ENCODE measurements around the gene S100A10.

GRCh38 chr1:151944857-151945575 is 48.6 kb downstream of the S100A10 start:
- no peak for TF ChIP-seq CTCF (IDR thresholded peaks at IDR 0.05; ENCODE audit: poor library complexity, severe bottlenecking)
- no peak for TF ChIP-seq EP300 (conservative IDR thresholded peaks at IDR 0.05; ENCODE audit: poor library complexity, severe bottlenecking)
